GM23338 (cell line): ENCODE measurements around the gene MYOF. TPM values are rescaled to one million over a fixed set of nuclear protein-coding genes. Genes with fewer than 3 reads are reported as not detected.

Experiments
- ATAC-seq: fragments of 200-7000 bp; cut with Tn5 transposase; 3 replicates; pipeline ENCODE4 v1.9.1; 2020
- DNase-seq: peaks from one replicate; pipeline ENCODE4 v3.0.0-alpha.2; 2015; ENCODE audit warnings: low spot score
- H2AFZ ChIP-seq: fragments of 200-600 bp; sonication (generic); 2 replicates; pipeline ENCODE4 v1.8.0; 2016; ENCODE audit warnings: antibody characterized with exemption, mild to moderate bottlenecking, moderate library complexity
- H3F3A ChIP-seq: fragments of 200-600 bp; sonication (generic); replicated peaks from 2 replicates; pipeline ENCODE4 v1.8.0; 2017; ENCODE audit warnings: antibody characterized with exemption, mixed run types, low read depth
- H3K27ac ChIP-seq: fragments of 200-600 bp; sonication (generic); 2 replicates; pipeline ENCODE4 v1.6.1; 2016; ENCODE audit warnings: low read depth
- H3K27me3 ChIP-seq: fragments of 200-600 bp; sonication (generic); 2 replicates; pipeline ENCODE4 v1.8.0; 2016; ENCODE audit warnings: mild to moderate bottlenecking, mixed run types, moderate library complexity; ENCODE audit not compliant: insufficient read depth
- H3K36me3 ChIP-seq: fragments of 200-600 bp; sonication (generic); 2 replicates; pipeline ENCODE4 v1.8.0; 2016; ENCODE audit warnings: mild to moderate bottlenecking; ENCODE audit not compliant: insufficient read depth
- H3K4me1 ChIP-seq: fragments of 200-600 bp; sonication (generic); 2 replicates; pipeline ENCODE4 v1.8.0; 2016; ENCODE audit warnings: mild to moderate bottlenecking, moderate library complexity; ENCODE audit not compliant: insufficient read depth
- H3K4me2 ChIP-seq: fragments of 200-600 bp; sonication (generic); 2 replicates; pipeline ENCODE4 v1.7.1; 2017; ENCODE audit warnings: mixed run types
- H3K4me3 ChIP-seq: fragments of 200-600 bp; sonication (generic); 2 replicates; pipeline ENCODE4 v1.6.1; 2016; ENCODE audit warnings: mixed run types
- H3K79me2 ChIP-seq: fragments of 200-600 bp; sonication (generic); replicated peaks from 2 replicates; pipeline ENCODE4 v1.8.0; 2017; ENCODE audit warnings: mild to moderate bottlenecking; ENCODE audit not compliant: insufficient read depth
- H3K9me2 ChIP-seq: fragments of 200-600 bp; sonication (generic); 2 replicates; pipeline ENCODE4 v1.8.0; 2017; ENCODE audit not compliant: insufficient read depth
- H4K20me1 ChIP-seq: fragments of 200-600 bp; sonication (generic); replicated peaks from 2 replicates; pipeline ENCODE4 v1.8.0; 2017; ENCODE audit warnings: mild to moderate bottlenecking; ENCODE audit not compliant: insufficient read depth
- H3K27ac Mint-ChIP-seq: 2 replicates; pipeline ENCODE4 v1.8.0; 2020; ENCODE audit warnings: inconsistent platforms, mild to moderate bottlenecking, moderate library complexity, mixed read lengths
- H3K27me3 Mint-ChIP-seq: 3 replicates; pipeline ENCODE4 v1.8.0; 2022; ENCODE audit warnings: low read depth, mild to moderate bottlenecking, moderate library complexity, mixed read lengths, inconsistent platforms; ENCODE audit not compliant: insufficient read depth, poor library complexity
- H3K36me3 Mint-ChIP-seq: 3 replicates; pipeline ENCODE4 v1.8.0; 2021; ENCODE audit warnings: low read depth, mild to moderate bottlenecking, inconsistent platforms, moderate library complexity, mixed read lengths
- H3K4me1 Mint-ChIP-seq: 3 replicates; pipeline ENCODE4 v1.8.0; 2020; ENCODE audit warnings: mild to moderate bottlenecking, inconsistent platforms, mixed read lengths
- H3K4me3 Mint-ChIP-seq: 3 replicates; pipeline ENCODE4 v1.8.0; 2021; ENCODE audit warnings: moderate library complexity, mild to moderate bottlenecking, inconsistent platforms, mixed read lengths
- H3K9me3 Mint-ChIP-seq: 3 replicates; pipeline ENCODE4 v1.8.0; 2020; ENCODE audit warnings: moderate library complexity, mild to moderate bottlenecking, inconsistent platforms, mixed read lengths
- CTCF ChIP-seq, 2 experiments: fragments of 200-600 bp in 1 of 2; sonication (generic) in 1 of 2; conservative IDR thresholded peaks; 2 replicates each; pipeline versions ENCODE4 v1.5.1 to v1.6.1; 2016 to 2017; ENCODE audit warnings: antibody characterized with exemption in 2 of 2, low read depth in 2 of 2, mild to moderate bottlenecking in 2 of 2, moderate library complexity in 1 of 2
- ETS1 ChIP-seq: IDR thresholded peaks from 2 replicates; pipeline ENCODE4 v1.6.1; 2016; ENCODE audit warnings: antibody characterized with exemption
- EZH2 ChIP-seq: fragments of 200-600 bp; sonication (generic); IDR thresholded peaks from one replicate; pipeline ENCODE4 v1.8.0; 2017; ENCODE audit warnings: antibody characterized with exemption, mild to moderate bottlenecking, low read depth; ENCODE audit not compliant: unreplicated experiment
- EZH2phosphoT487 ChIP-seq: fragments of 200-600 bp; sonication (generic); IDR thresholded peaks from one replicate; pipeline ENCODE4 v1.8.1; 2018; ENCODE audit warnings: antibody characterized with exemption; ENCODE audit not compliant: unreplicated experiment
- JUNB ChIP-seq: IDR thresholded peaks from one replicate; pipeline ENCODE4 v1.6.1; 2016; ENCODE audit warnings: antibody characterized with exemption; ENCODE audit not compliant: unreplicated experiment
- NANOG ChIP-seq: IDR thresholded peaks from 2 replicates; pipeline ENCODE4 v1.6.1; 2016; ENCODE audit warnings: antibody characterized with exemption, borderline replicate concordance
- POLR2AphosphoS5 ChIP-seq: IDR thresholded peaks from 2 replicates; pipeline ENCODE4 v1.6.1; 2016; ENCODE audit warnings: antibody characterized with exemption, low read depth
- REST ChIP-seq: IDR thresholded peaks from one replicate; pipeline ENCODE4 v1.6.1; 2018; ENCODE audit warnings: antibody characterized with exemption; ENCODE audit not compliant: unreplicated experiment
- STAT1 ChIP-seq: IDR thresholded peaks from one replicate; pipeline ENCODE4 v1.6.1; 2016; ENCODE audit warnings: antibody characterized with exemption; ENCODE audit not compliant: unreplicated experiment
- ZNF114 ChIP-seq: fragments of 250-450 bp; sonication (Bioruptor Pico); IDR thresholded peaks from 2 replicates; pipeline ENCODE4 v1.5.0; 2020; ENCODE audit warnings: mild to moderate bottlenecking, moderate library complexity
- ZNF331 ChIP-seq: fragments of 250-450 bp; sonication (Bioruptor Pico); IDR thresholded peaks from 2 replicates; pipeline ENCODE4 v1.5.0; 2020; ENCODE audit warnings: low read depth, mild to moderate bottlenecking, moderate library complexity
- ZNF462 ChIP-seq: fragments of 250-450 bp; sonication (Bioruptor Pico); IDR thresholded peaks from 2 replicates; pipeline ENCODE4 v1.5.0; 2020; ENCODE audit warnings: mild to moderate bottlenecking, moderate library complexity
- polyA plus RNA-seq: library from polyadenylated mRNA; unstranded; fragments of >200 nt; fragmentation: Nextera tagmentation; extraction: Ambion mirVana; gene quantifications from 2 replicates; pipeline ENCODE4 v1.2.1, GENCODE V29; 2016
- total RNA-seq: library from RNA; depleted of rRNA; stranded (reverse); fragments of >200 nt; shearing (Covaris generic); gene quantifications from 2 replicates; pipeline ENCODE4 v1.2.3, GENCODE V29; 2014

Gene MYOF
- total and polyA plus RNA-seq, 2 experiments from 2014 or later = 0.82 to 1.4 TPM

- no peak for TF ChIP-seq EZH2
- TF ChIP-seq EZH2phosphoT487 = no peak
- no peak for TF ChIP-seq JUNB
- TF ChIP-seq ZNF331 = no peak
- no peak for TF ChIP-seq ZNF462
- no peak for TF ChIP-seq ETS1
- TF ChIP-seq CTCF (conservative IDR thresholded peaks at IDR 0.05; ENCODE audit: low read depth in 2 of 2) = no peak
- TF ChIP-seq POLR2AphosphoS5 = no peak
- no peak for TF ChIP-seq REST
- no peak for TF ChIP-seq STAT1
- TF ChIP-seq NANOG = no peak
- no peak for TF ChIP-seq ZNF114 (CRISPR knock-in tag)
- peaks cover 17% of the 10 kb centered on the region for H3K9me3 Mint-ChIP-seq
- Histone ChIP-seq H3K27me3 (no peaks in the 10 kb centered on the region), H3K4me1 (0 out of 2 replicates have a peak, but pooled peaks cover 16% of the 10 kb centered on the region), H3K4me2 (no peak overlapping the region), H3K79me2 (no peaks in the 10 kb centered on the region), H3K27ac (no peak overlapping the region), H2AFZ (no peak overlapping the region), H3K4me3 (no peak overlapping the region), H4K20me1 (no peaks in the 10 kb centered on the region), H3K9me2 (peaks cover 11% of the 10 kb centered on the region), H3K36me3 (no peaks in the 10 kb centered on the region), H3F3A (no peaks in the 10 kb centered on the region)
- H3K27ac Mint-ChIP-seq = no peak overlapping the region
- no peak overlapping the region for H3K4me3 Mint-ChIP-seq
- peaks cover 3% of the 10 kb centered on the region; the same call in 1 of the 3 replicates for H3K4me1 Mint-ChIP-seq
- DNase-seq = no peak
- ATAC-seq = no peak
- peaks cover 17% of the 10 kb centered on the region for H3K36me3 Mint-ChIP-seq
- no peaks in the 10 kb centered on the region for H3K27me3 Mint-ChIP-seq
These were observed 221.0 kb downstream of the MYOF start for GRCh38 chr10:93261089-93261488.
